SK-N-SH (cell line): ENCODE data around the gene MYPOP. TPM values are rescaled to one million over a fixed set of nuclear protein-coding genes. Genes with fewer than 3 reads are reported as not detected.

Experiments used
- CTCF ChIA-PET: fragments of 300-600, 350-600 bp; formaldehyde crosslinking; extraction: SDS; loops from one replicate; lab custom pipeline; 2021; lab: Yijun Ruan, JAX
- POLR2A ChIA-PET: fragments of 350-600 bp; sonication (Branson Sonifier 250); formaldehyde crosslinking; extraction: SDS; loops from one replicate; lab custom pipeline; 2020; ENCODE audit warnings: antibody characterized with exemption, inconsistent platforms; lab: Yijun Ruan, JAX
- DNase-seq: peaks from one replicate; pipeline ENCODE4 v3.0.0; 2012
- H2AFZ ChIP-seq: fragments of 200-600 bp; sonication (generic); 2 replicates; pipeline ENCODE4 v1.8.1; 2016; ENCODE audit warnings: antibody characterized with exemption, mild to moderate bottlenecking, low read depth
- H3F3A ChIP-seq: fragments of 200-600 bp; sonication (generic); replicated peaks from 2 replicates; pipeline ENCODE3; 2016; ENCODE audit warnings: antibody characterized with exemption, mild to moderate bottlenecking; ENCODE audit not compliant: insufficient read depth
- H3K27ac ChIP-seq, 2 experiments: fragments of 200-500 bp in 1 of 2; fragments of 200-600 bp in 1 of 2; sonication (Bioruptor generic) in 1 of 2; sonication (generic), shearing (Covaris generic) in 1 of 2; 2 replicates each; pipeline versions ENCODE4 v1.5.1 to v1.6.1; 2014 to 2016; ENCODE audit warnings: low read depth in 2 of 2, inconsistent platforms in 1 of 2, low read length in 1 of 2, mild to moderate bottlenecking in 1 of 2, mixed read lengths in 1 of 2
- H3K27me3 ChIP-seq: fragments of 200-600 bp; sonication (generic), shearing (Covaris generic); 2 replicates; pipeline ENCODE4 v1.6.1; 2016; ENCODE audit warnings: mixed run types; ENCODE audit not compliant: insufficient read depth
- H3K36me3 ChIP-seq, 2 experiments: fragments of 200-500 bp in 1 of 2; fragments of 200-600 bp in 1 of 2; sonication (Bioruptor generic) in 1 of 2; sonication (generic) in 1 of 2; replicated peaks in 1 of 2; 2 replicates each; pipeline versions ENCODE3 to v1.5.1; 2014 to 2016; ENCODE audit warnings: low read length in 1 of 2, mild to moderate bottlenecking in 1 of 2; ENCODE audit not compliant: insufficient read depth in 2 of 2, control insufficient read depth in 1 of 2
- H3K4me1 ChIP-seq, 2 experiments: fragments of 200-500 bp in 1 of 2; fragments of 200-600 bp in 1 of 2; sonication (Bioruptor generic) in 1 of 2; sonication (generic), shearing (Covaris generic) in 1 of 2; 2 replicates each; pipeline versions ENCODE4 v1.5.1 to v1.6.1; 2014 to 2016; ENCODE audit warnings: low read depth in 1 of 2, low read length in 1 of 2, mixed run types in 1 of 2; ENCODE audit not compliant: insufficient read depth in 2 of 2, control insufficient read depth in 1 of 2
- H3K4me2 ChIP-seq: fragments of 200-600 bp; sonication (generic), shearing (Covaris generic); 2 replicates; pipeline ENCODE4 v1.6.1; 2017; ENCODE audit warnings: mixed run types
- H3K4me3 ChIP-seq, 2 experiments: fragments of 200-500 bp in 1 of 2; fragments of 200-600 bp in 1 of 2; sonication (Bioruptor generic) in 1 of 2; sonication (generic), shearing (Covaris generic) in 1 of 2; 2 replicates each; pipeline versions ENCODE4 v1.5.1 to v1.8.1; 2014 to 2016; ENCODE audit warnings: low read depth in 2 of 2, inconsistent platforms in 1 of 2, low read length in 1 of 2, mild to moderate bottlenecking in 1 of 2, mixed read lengths in 1 of 2, moderate library complexity in 1 of 2
- H3K79me2 ChIP-seq: fragments of 200-600 bp; sonication (generic); 2 replicates; pipeline ENCODE4 v1.8.1; 2017; ENCODE audit warnings: mild to moderate bottlenecking; ENCODE audit not compliant: insufficient read depth
- H3K9ac ChIP-seq: fragments of 200-600 bp; sonication (generic); 2 replicates; pipeline ENCODE4 v1.6.1; 2017; ENCODE audit warnings: mixed run types
- H3K9me2 ChIP-seq: fragments of 200-600 bp; sonication (generic); 2 replicates; pipeline ENCODE4 v1.6.1; 2017; ENCODE audit warnings: mixed run types
- H3K9me3 ChIP-seq: fragments of 200-600 bp; sonication (generic); 2 replicates; pipeline ENCODE4 v1.6.1; 2017; ENCODE audit warnings: mixed run types, mild to moderate bottlenecking, moderate library complexity
- H4K20me1 ChIP-seq: fragments of 200-600 bp; sonication (generic); 2 replicates; pipeline ENCODE4 v1.6.1; 2017; ENCODE audit warnings: mild to moderate bottlenecking, mixed run types; ENCODE audit not compliant: insufficient read depth
- ELF1 ChIP-seq: IDR thresholded peaks from 2 replicates; pipeline ENCODE4 v1.4.0; 2012
- EP300 ChIP-seq, 2 experiments: IDR thresholded peaks; 2 replicates each; pipeline versions ENCODE4 v1.4.0 to v1.6.1; 2012; ENCODE audit warnings: borderline replicate concordance in 1 of 2, low read depth in 1 of 2, low read length in 1 of 2
- EZH2phosphoT487 ChIP-seq: fragments of 200-600 bp; sonication (generic); IDR thresholded peaks from 2 replicates; pipeline ENCODE4 v1.6.1; 2017; ENCODE audit warnings: low read depth, mixed run types, mild to moderate bottlenecking, antibody characterized with exemption, moderate library complexity, borderline replicate concordance
- MAX ChIP-seq: IDR thresholded peaks from 2 replicates; pipeline ENCODE4 v1.4.0; 2012; ENCODE audit warnings: low read depth
- MXI1 ChIP-seq: IDR thresholded peaks from 2 replicates; pipeline ENCODE4 v1.6.1; 2012; ENCODE audit warnings: mild to moderate bottlenecking, low read depth, low read length, improper control_type of control experiment
- NFIC ChIP-seq: IDR thresholded peaks from 2 replicates; pipeline ENCODE4 v1.4.0; 2012; ENCODE audit warnings: borderline replicate concordance
- RAD21 ChIP-seq: IDR thresholded peaks from 2 replicates; pipeline ENCODE4 v1.6.1; 2012; ENCODE audit warnings: mild to moderate bottlenecking, low read length
- RCOR1 ChIP-seq: fragments of 150-350 bp; IDR thresholded peaks from 2 replicates; pipeline ENCODE4 v1.6.1; 2017; ENCODE audit warnings: antibody characterized with exemption, low read length
- REST ChIP-seq: IDR thresholded peaks from 2 replicates; pipeline ENCODE4 v1.6.1; 2012; ENCODE audit warnings: mild to moderate bottlenecking, low read depth, low read length, moderate library complexity
- RXRA ChIP-seq: IDR thresholded peaks from 2 replicates; pipeline ENCODE4 v1.4.0; 2012; ENCODE audit warnings: low read depth, mild to moderate bottlenecking, borderline replicate concordance
- SMC3 ChIP-seq: IDR thresholded peaks from 2 replicates; pipeline ENCODE4 v1.6.1; 2012; ENCODE audit warnings: low read depth, low read length, improper control_type of control experiment
- TEAD4 ChIP-seq: IDR thresholded peaks from 2 replicates; pipeline ENCODE4 v1.4.0; 2012; ENCODE audit warnings: mild to moderate bottlenecking, borderline replicate concordance; ENCODE audit not compliant: insufficient read depth
- USF2 ChIP-seq: fragments of 150-350 bp; IDR thresholded peaks from 2 replicates; pipeline ENCODE4 v1.6.1; 2017; ENCODE audit warnings: antibody characterized with exemption, low read length, low read depth, borderline replicate concordance
- ZBTB33 ChIP-seq: IDR thresholded peaks from 2 replicates; pipeline ENCODE4 v1.4.0; 2012; ENCODE audit warnings: low read depth, borderline replicate concordance
- WGBS: methylation state at CpG from one replicate; pipeline ENCODE4 v1.1.6; 2017; ENCODE audit warnings: low lambda C conversion rate; 5-methylcytosine and 5-hydroxymethylcytosine counted together
- polyA plus RNA-seq, 3 experiments: library from polyadenylated mRNA; depleted of rRNA; stranded (reverse); fragments of >200 nt; gene quantifications; 2 replicates each; pipeline ENCODE4 v1.2.3, GENCODE V29; 2012

MYPOP gene
- polyA plus RNA-seq, 1 of the 3 experiments (the other 2 are of a cell fraction), result 5.1 TPM

- TF ChIP-seq USF2 (no peak), SMC3 (no peak), EZH2phosphoT487 (no peak), MXI1 (no peak), EP300 (IDR thresholded peaks at IDR 0.05; ENCODE audit: borderline replicate concordance in 1 of 2, low read depth in 1 of 2, low read length in 1 of 2) (no peak), TEAD4 (no peak), MAX (no peak), ZBTB33 (no peak), NFIC (no peak), RAD21 (no peak), RXRA (no peak), REST (no peak), RCOR1 (no peak), ELF1 (no peak)
- H3K9me3 ChIP-seq, result no peaks in the 10 kb centered on the region
- 75% methylated on average over 7 of the region's 7 CpGs for WGBS
- peaks cover 5% of the 10 kb centered on the region for H3F3A ChIP-seq
- H3K79me2 ChIP-seq, result no peaks in the 10 kb centered on the region
- H3K9me2 ChIP-seq, result no peaks in the 10 kb centered on the region
- H3K27ac ChIP-seq, result no peak overlapping the region
- H2AFZ ChIP-seq, result no peak overlapping the region
- no peak for DNase-seq
- CTCF ChIA-PET, result interaction anchor here (1.4 kb wide), 1 partner anchor 10 kb away, joined by 6 read pairs; the partner anchor contains the start of gene FOXA3
- no peak overlapping the region for H3K4me2 ChIP-seq
- POLR2A ChIA-PET, result no interaction called here
- no peak overlapping the region for H3K4me3 ChIP-seq
- H3K4me1 ChIP-seq, result no peaks in the 10 kb centered on the region
- no peak overlapping the region for H3K9ac ChIP-seq
- no peaks in the 10 kb centered on the region for H3K27me3 ChIP-seq
- H4K20me1 ChIP-seq, result no peaks in the 10 kb centered on the region
- no peaks in the 10 kb centered on the region for H3K36me3 ChIP-seq
Measured at GRCh38 chr19:45874620-45874966, 27.8 kb downstream of the MYPOP start.
